H54 (cell line): Measurements from ENCODE around the gene RASGRF2.
A peak's percentile ranks its signal among the peaks of the same experiment; 100 is the strongest.

Experiments used
- DNase-seq: peaks from one replicate; pipeline ENCODE4 v3.0.0; 2011; ENCODE audit warnings: low spot score, mixed read lengths; ENCODE audit not compliant: insufficient read length
- FAIRE-seq: peaks from 3 replicates; lab custom pipeline; 2011; peaks lifted over from hg19 to GRCh38; lab: Jason Lieb, UNC
- POLR2A ChIP-seq: IDR thresholded peaks from 2 replicates; pipeline ENCODE4 v1.6.1; 2011; ENCODE audit warnings: low read depth, mild to moderate bottlenecking, low read length

Gene RASGRF2

DNA sequence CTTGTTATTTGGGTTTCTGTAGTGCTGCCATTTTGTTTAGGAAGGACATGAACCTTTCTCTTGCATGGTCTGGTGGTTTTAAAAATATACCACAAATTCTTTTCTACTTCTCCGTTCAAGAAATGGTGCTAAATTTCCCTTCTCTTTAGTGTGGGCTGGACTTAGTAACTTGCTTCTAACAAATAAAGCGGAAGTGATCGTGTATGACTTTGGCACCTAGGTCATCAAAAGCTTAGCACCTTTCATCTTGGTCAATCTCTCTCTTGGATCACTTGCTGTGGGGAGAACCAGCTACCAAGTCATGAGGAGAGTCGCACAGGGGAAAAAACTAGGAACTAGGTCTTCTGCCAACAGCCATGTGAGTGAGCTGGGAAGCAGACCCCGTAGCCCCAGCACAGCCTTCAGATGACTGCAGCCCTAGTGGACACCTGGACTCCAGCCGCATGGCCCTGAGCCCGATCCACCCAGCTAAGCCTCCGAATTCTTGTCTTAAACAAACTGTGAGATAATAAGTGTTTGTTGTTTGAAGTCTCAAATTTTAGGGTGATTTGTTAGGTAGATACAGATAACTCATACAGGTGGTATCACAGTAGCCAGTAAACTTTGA is 185.3 kb downstream of the RASGRF2 start:
- TF ChIP-seq POLR2A = no peak
- FAIRE-seq (no peak), DNase-seq (no peak)

DNA sequence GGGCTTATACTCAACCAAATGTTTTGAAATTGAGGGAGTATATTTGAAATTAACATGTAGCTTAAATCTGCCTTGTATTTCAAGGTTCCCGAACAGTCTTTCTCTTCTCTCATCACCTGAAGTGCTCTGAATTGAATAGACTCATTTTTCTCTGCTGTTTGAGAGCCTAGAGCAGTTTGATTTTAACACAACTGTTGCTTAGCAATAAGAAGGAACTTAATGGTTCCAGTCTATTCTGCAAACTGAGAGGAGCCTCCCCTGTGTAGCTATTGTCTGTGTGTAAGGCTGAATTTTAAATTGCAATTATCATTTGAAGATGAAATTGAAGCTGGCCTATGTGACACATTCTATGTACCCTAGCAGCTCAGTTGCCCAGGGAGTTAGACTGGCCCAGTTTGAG is 185.9 kb downstream of the RASGRF2 start:
- DNase-seq = no peak
- no peak for TF ChIP-seq POLR2A
- FAIRE-seq = no peak

DNA sequence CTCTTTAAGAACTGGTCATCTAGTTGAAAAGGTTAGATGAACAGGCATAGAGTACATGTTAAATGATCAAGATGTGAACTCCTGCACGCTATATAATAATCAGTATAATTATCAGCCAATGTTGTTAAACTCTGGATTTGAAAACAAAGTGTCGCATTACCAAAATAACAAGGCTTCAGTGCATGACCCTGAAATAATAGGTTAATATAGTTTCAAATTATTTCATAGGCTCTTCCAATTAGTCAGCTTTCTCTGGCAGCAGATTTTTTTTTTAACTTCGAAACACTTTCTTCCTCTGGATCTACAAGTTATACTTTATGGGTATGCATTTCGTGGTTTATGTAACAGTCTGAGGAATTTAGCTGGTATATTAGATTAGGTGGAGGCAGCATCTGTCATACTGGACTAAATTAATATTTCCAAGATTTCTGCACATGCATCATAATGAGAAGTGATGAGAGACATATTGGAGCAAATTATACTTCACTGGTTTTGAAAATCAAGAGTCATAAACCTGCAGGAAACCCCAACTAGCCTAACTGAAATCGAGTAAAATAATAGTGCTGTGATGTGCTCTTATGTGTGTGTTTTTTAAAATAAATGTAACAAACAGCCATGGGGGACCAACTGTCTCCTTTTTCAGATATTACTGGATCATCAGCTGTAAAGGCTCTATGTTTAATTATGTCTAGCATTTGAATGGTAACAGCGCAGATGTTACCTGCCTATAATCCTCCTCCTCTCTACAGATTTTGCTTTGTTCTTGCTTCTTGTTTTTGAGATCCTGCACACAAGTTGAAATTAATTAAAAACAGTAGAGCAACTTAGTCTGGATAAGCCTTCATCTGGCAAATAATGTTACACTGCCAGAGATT is 187.1 kb downstream of the RASGRF2 start:
- FAIRE-seq = no peak
- DNase-seq = no peak
- no peak for TF ChIP-seq POLR2A

DNA sequence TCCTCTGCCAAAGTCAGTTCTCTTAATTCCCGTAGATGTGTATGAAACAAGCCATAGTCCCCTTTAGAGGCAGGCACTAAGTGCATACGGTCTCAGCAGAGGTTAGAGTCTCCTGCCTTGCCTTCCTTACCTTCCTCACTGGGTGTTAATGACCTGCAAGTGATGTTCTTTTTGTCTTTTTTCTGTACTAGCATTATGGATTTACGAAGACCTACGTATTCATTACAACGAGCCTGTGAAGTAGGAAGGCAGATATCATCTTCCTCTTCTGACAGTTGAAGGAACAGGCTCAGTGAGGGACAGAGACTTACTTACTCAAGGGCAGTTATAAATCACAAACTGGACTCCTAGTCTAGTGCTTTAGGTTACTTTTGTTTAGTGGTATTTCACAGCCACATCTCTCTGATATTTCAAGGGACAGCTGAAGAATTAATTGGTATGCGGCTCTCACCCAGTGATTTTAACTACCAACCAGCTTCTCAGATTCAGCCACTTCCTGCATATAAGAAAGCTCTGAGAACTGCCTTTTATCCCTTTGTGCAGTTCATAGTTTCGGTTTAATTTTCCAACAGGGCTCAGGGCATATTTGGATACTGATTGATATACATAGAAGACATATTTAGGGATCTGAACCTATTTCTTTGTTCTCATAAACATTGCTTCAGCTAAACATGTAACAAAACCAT is 187.9 kb downstream of the RASGRF2 start:
- no peak for FAIRE-seq
- DNase-seq = no peak
- no peak for TF ChIP-seq POLR2A

DNA sequence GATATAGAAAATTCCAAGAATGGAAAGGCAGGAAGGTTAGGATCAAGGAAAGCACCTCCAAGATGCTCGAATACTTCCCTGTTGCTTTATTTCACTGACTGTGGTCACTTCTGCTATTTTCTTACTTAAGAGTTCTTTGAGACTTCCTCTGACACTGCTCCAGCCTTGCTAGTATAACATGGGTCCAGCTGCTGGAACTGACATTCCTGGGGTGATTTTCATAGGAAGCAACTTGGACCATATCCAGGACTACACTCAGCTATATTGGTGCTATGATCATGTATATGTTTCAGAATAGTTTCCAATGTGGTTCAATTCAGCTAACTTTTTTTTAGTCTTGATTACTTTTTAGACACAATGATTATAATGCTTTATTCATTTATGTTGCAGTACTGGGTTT is 191.4 kb downstream of the RASGRF2 start:
- FAIRE-seq = no peak
- TF ChIP-seq POLR2A = no peak
- DNase-seq = no peak

DNA sequence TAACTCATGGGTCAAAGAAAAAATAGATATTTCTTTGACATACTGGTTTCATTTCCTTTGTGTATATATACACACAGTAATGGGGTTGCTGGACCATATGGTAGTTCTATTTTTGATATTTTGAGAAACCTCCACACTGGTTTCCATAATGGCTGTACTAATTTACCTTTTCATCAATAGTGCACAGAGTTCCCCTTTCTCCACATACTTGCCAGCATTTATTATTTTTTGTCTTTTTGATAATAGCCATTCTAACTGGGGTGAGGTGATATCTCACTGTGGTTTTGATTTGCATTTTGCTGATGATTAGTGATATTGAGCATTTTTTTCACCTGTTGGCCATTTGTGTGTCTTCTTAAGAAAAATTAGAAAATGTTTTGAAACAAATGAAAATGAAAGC is 194.6 kb downstream of the RASGRF2 start:
- FAIRE-seq (no peak), DNase-seq (no peak)
- TF ChIP-seq POLR2A = no peak

DNA sequence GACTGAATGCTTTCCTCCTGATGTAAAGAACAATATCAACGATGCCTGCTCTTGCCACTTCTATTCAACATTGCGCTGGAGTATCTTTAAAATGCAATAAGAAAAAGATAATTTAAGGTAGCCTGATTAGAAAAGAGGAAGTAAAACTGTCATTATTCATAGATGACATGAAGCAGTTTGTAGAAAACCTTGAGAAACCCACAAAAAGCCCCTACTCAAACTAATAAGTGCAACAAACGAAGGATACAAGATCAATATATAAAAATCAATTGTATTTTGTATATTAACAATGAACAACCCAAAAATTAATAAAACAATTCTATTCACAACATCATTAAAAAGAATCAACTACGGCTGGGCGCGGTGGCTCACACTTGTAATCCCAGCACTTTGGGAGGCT is 196.6 kb downstream of the RASGRF2 start:
- no peak for TF ChIP-seq POLR2A
- no peak for DNase-seq
- no peak for FAIRE-seq

DNA sequence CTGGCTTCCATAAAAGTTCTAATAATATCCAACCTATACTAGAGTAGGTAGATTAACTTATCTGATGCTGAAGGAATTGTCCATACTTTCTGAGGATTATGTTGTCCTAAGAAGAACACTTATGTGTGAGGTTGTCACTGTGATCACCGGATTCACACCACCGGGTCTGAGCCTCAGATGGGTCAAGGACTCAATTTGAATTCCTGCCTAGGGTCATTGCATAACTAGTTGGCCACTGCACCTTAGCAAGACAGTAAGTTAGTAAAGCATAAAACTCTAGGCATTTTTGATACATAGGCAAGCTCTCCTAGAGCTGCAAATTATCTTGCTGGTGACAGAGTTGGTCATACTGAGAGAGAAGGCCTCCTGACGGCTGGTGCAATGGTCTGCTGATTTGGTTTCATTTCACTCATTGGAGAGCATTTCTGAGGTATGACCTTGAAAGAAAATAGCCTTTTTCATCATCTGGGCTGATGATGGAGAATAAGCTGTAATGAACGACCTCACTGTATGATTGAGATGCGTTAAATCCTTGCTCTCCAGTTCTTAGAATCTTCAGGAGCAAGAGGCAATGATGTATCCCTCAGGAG is 200.9 kb downstream of the RASGRF2 start:
- no peak for TF ChIP-seq POLR2A
- FAIRE-seq (no peak), DNase-seq (no peak)

DNA sequence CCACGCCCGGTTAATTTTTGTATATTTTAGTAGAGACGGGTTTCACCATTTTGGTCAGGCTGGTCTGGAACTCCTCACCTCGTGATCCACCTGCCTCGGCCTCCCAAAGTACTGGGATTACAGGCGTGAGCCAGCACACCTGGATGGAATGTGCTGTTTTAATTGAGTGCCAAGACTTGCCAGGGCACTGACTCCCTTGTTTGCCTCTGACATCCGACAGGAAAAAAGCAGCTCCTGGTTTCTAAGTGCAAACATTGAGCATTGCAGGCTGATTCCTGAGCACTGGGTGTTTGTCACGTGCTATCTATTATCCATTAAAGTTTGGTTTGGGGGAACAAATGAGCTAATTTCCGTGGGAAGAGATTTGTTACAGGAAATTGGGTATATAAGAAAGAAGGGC is 202.3 kb downstream of the RASGRF2 start:
- DNase-seq = no peak
- no peak for TF ChIP-seq POLR2A
- no peak for FAIRE-seq

DNA sequence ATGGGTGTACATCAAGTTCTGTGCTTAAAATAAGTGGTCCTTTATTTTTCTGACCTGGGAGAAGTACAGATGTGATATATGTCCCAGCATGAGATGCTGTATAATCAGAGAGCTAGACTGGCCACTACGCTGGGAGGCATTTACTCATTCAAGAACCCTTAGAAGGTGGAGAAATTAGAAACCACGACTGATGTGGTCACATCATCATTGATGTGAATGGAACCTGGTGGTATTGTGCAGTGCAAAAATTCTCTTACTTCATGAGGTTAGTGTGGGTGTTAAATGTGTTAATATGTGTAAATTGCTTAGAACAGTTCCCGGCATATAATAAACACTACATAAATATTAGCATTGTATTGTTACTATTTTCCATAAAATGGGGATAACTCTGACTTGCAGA is 203.5 kb downstream of the RASGRF2 start:
- no peak for TF ChIP-seq POLR2A
- FAIRE-seq (no peak), DNase-seq (no peak)

DNA sequence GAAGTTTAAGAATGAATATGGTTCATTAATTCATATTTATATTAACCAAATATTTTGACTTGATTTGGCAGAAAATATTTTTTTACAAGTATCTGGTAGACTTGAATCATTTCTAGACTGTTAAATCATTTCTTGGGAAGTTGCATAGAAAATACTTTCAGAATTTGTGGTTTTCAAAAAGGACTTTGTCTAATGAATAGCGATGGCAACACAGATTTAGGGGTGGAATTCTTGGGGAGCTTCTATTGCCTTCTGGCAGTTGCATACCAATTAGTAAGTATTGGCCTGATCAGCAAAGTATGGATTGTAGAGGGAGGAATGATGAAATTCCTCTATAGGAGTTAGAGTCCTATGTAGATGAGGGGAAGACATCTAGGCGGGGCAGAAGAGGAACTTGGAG is 204.3 kb downstream of the RASGRF2 start:
- FAIRE-seq (no peak), DNase-seq (no peak)
- no peak for TF ChIP-seq POLR2A

DNA sequence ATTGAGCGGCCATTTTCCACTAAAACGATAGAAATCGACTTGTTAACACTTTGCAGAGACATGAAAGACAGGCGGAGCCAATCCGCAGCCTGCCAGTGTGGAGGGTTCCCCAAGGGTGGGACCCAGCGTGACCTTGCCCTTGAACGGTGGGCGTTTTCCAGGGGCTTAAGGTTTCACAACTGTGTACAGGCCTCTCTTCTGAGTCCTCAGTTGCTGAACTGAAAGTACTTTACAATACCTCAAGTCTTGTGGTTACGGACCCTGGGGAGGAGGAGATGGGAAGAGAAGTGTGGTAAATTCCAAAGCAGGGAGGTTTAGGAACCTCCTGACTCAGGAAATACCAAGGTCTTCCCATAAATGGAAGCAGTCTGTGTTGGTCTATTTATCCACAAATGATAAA is 204.8 kb downstream of the RASGRF2 start:
- DNase-seq (no peak), FAIRE-seq (no peak)
- no peak for TF ChIP-seq POLR2A

DNA sequence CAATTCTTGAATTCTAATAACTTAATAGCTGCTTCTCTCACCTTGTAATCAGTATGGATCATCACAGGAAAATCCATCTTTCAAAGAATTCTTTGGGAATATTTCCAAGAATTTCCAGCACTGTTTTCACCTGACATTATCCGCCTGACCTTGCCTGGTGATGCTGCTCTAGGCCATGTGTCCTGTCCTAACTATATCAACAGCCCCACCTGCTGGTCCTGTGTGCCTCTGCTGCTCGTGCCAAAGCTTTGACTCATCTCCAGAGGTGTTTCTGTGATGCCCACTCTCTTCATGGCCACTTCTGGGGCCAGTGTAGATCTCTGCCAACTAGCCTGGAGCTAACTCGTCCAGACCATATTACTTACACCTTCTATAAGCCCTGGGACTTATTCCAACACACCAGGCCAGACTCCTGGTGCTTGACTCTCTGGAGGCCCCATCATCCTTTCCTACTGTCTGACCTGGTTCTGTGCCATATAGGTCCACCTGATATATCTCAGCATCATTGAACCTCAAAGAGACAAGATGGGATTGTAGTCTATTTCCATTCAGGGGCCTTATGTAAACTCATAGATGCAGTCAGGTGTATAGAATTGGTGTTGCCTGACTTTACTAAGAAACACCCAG is 205.4 kb downstream of the RASGRF2 start:
- TF ChIP-seq POLR2A = no peak
- FAIRE-seq (no peak), DNase-seq (peak; percentile 57)
